Measurements from ENCODE around the gene TMEM63C. TPM values are rescaled to one million over a fixed set of nuclear protein-coding genes. Genes with fewer than 3 reads are reported as not detected.
A peak's percentile ranks its signal among the peaks of the same experiment; 100 is the strongest.

The TMEM63C gene
- polyA plus RNA-seq, 1 donor from 2014 or later, result 11.1 TPM

GRCh38 chr14:77139540-77140358 is 41.8 kb upstream of the TMEM63C start:
- H3K27ac ChIP-seq (ENCODE audit: low read length), result peak overlapping the region; percentile 32
- H3K27me3 ChIP-seq (ENCODE audit: insufficient read depth, low read depth, low read length), result peaks cover 58% of the 10 kb centered on the region
- H3K9ac ChIP-seq (ENCODE audit: low read length), result peak overlapping the region; percentile 74
- H3K4me3 ChIP-seq (ENCODE audit: low read length), result peak overlapping the region; percentile 90
- no peaks in the 10 kb centered on the region for H3K36me3 ChIP-seq (ENCODE audit: insufficient read depth, low read length)
- H2AFZ ChIP-seq (ENCODE audit: low read depth, low read length), result peak overlapping the region; percentile 2
- H3F3A ChIP-seq (ENCODE audit: insufficient read depth, low read length, poor library complexity, severe bottlenecking), result peaks cover 7% of the 10 kb centered on the region
- H3K79me2 ChIP-seq (replicated peaks; ENCODE audit: insufficient read depth, low read length), result no peaks in the 10 kb centered on the region
- no peaks in the 10 kb centered on the region for H3K9me2 ChIP-seq (ENCODE audit: insufficient read depth, low read length)
- H3K9me3 ChIP-seq (ENCODE audit: low read length), result no peaks in the 10 kb centered on the region
- peak; percentile 69 for TF ChIP-seq SMC3 (conservative IDR thresholded peaks at IDR 0.05; ENCODE audit: poor library complexity)
- no peak for TF ChIP-seq POLR2AphosphoS5 (IDR thresholded peaks at IDR 0.05)
- no peak for TF ChIP-seq REST (IDR thresholded peaks at IDR 0.05; ENCODE audit: borderline replicate concordance)
- TF ChIP-seq MXI1 (conservative IDR thresholded peaks at IDR 0.05; ENCODE audit: poor library complexity, severe bottlenecking), result no peak
- no peak for TF ChIP-seq EZH2 (IDR thresholded peaks at IDR 0.05; ENCODE audit: borderline replicate concordance, insufficient read depth, low read length, poor library complexity, severe bottlenecking)
- TF ChIP-seq CTCF (IDR thresholded peaks at IDR 0.05; ENCODE audit: poor library complexity, severe bottlenecking), result peak; percentile 71
- TF ChIP-seq RAD21 (conservative IDR thresholded peaks at IDR 0.05), result peak; percentile 72
- no peak for TF ChIP-seq TAF1 (IDR thresholded peaks at IDR 0.05; ENCODE audit: low read depth)
- no peak for TF ChIP-seq EP300 (conservative IDR thresholded peaks at IDR 0.05; ENCODE audit: poor library complexity, severe bottlenecking)
- no peaks in the 10 kb centered on the region for H4K20me1 ChIP-seq (ENCODE audit: insufficient read depth)
- peak overlapping the region; percentile 77 for H3K4me2 ChIP-seq (ENCODE audit: low read length)

- H4K20me1 ChIP-seq (ENCODE audit: insufficient read depth), result no peaks in the 10 kb centered on the region
- no peaks in the 10 kb centered on the region for H3K36me3 ChIP-seq (ENCODE audit: insufficient read depth, low read length)
- H3K4me2 ChIP-seq (ENCODE audit: low read length), result peak overlapping the region; percentile 77
- H3K27me3 ChIP-seq (ENCODE audit: insufficient read depth, low read depth, low read length), result peaks cover 58% of the 10 kb centered on the region
- H3K79me2 ChIP-seq (replicated peaks; ENCODE audit: insufficient read depth, low read length), result no peaks in the 10 kb centered on the region
- peak overlapping the region; percentile 32 for H3K27ac ChIP-seq (ENCODE audit: low read length)
- TF ChIP-seq TAF1 (IDR thresholded peaks at IDR 0.05; ENCODE audit: low read depth), result no peak
- no peak for TF ChIP-seq RAD21 (conservative IDR thresholded peaks at IDR 0.05)
- TF ChIP-seq POLR2AphosphoS5 (IDR thresholded peaks at IDR 0.05), result peak; percentile 9
- peak; percentile 11 for TF ChIP-seq MXI1 (conservative IDR thresholded peaks at IDR 0.05; ENCODE audit: poor library complexity, severe bottlenecking)
- TF ChIP-seq SMC3 (conservative IDR thresholded peaks at IDR 0.05; ENCODE audit: poor library complexity), result no peak
- no peak for TF ChIP-seq EZH2 (IDR thresholded peaks at IDR 0.05; ENCODE audit: borderline replicate concordance, insufficient read depth, low read length, poor library complexity, severe bottlenecking)
- TF ChIP-seq REST (IDR thresholded peaks at IDR 0.05; ENCODE audit: borderline replicate concordance), result no peak
- TF ChIP-seq CTCF (IDR thresholded peaks at IDR 0.05; ENCODE audit: poor library complexity, severe bottlenecking), result no peak
- no peaks in the 10 kb centered on the region for H3K9me3 ChIP-seq (ENCODE audit: low read length)
- peak overlapping the region; percentile 90 for H3K4me3 ChIP-seq (ENCODE audit: low read length)
- no peaks in the 10 kb centered on the region for H3K9me2 ChIP-seq (ENCODE audit: insufficient read depth, low read length)
- peak overlapping the region; percentile 2 for H2AFZ ChIP-seq (ENCODE audit: low read depth, low read length)
- H3F3A ChIP-seq (ENCODE audit: insufficient read depth, low read length, poor library complexity, severe bottlenecking), result peaks cover 7% of the 10 kb centered on the region
- peak overlapping the region; percentile 74 for H3K9ac ChIP-seq (ENCODE audit: low read length)
Observed at GRCh38 chr14:77140359-77141213, 41.0 kb upstream of the TMEM63C start.

Measured in neural cell (in vitro differentiated cells).